GM18517 (cell line): ENCODE measurements around the gene TINCR.

Experiments used
- ATAC-seq: cut with Tn5 transposase; IDR thresholded peaks from one replicate; pipeline ENCODE4 v1.9.1; 2021; ENCODE audit warnings: mild to moderate bottlenecking, moderate library complexity; ENCODE audit not compliant: unreplicated experiment

The TINCR gene

GRCh38 chr19:5520501-5520900, 47.3 kb downstream of the TINCR start:
- no peak for ATAC-seq

GRCh38 chr19:5519076-5519475, 48.7 kb downstream of the TINCR start:
- no peak for ATAC-seq

- ATAC-seq, result no peak
Measured at GRCh38 chr19:5515737-5516136, 52.0 kb downstream of the TINCR start.

GRCh38 chr19:5514001-5514400, 53.8 kb downstream of the TINCR start:
- ATAC-seq, result no peak

GRCh38 chr19:5512715-5513114, 55.0 kb downstream of the TINCR start:
- no peak for ATAC-seq
